Ovary (tissue), 9 donors: ENCODE measurements around the gene ZNF8. TPM values are rescaled to one million over a fixed set of nuclear protein-coding genes. Genes with fewer than 3 reads are reported as not detected.

Experiments
- DNase-seq, 5 donors: peaks; one replicate each; pipeline ENCODE4 v3.0.0-alpha.2; 2019 to 2020
- H3K27ac ChIP-seq, 2 donors: fragments of 200-600 bp; one replicate each; pipeline versions ENCODE4 v1.5.1 to v1.8.0; 2019 to 2022
- H3K27me3 ChIP-seq: fragments of 200-600 bp; one replicate; pipeline ENCODE4 v1.8.0; 2022
- H3K36me3 ChIP-seq: fragments of 200-600 bp; sonication (generic); one replicate; pipeline ENCODE4 v1.5.1; 2019
- H3K4me1 ChIP-seq: one replicate; pipeline ENCODE4 v1.8.1; 2013; ENCODE audit warnings: mild to moderate bottlenecking, moderate library complexity; ENCODE audit not compliant: insufficient read depth
- H3K4me3 ChIP-seq: fragments of 200-600 bp; sonication (generic); one replicate; pipeline ENCODE4 v1.5.1; 2017
- H3K9me3 ChIP-seq, 2 donors: fragments of 200-600 bp in 1 of 2; sonication (generic) in 1 of 2; one replicate each; pipeline versions ENCODE4 v1.5.1 to v1.8.1; 2013 to 2019; ENCODE audit warnings: mild to moderate bottlenecking in 1 of 2, moderate library complexity in 1 of 2
- EP300 ChIP-seq: sonication (generic); formaldehyde crosslinking; IDR thresholded peaks from one replicate; pipeline ENCODE4 v1.6.1; 2017; ENCODE audit warnings: antibody characterized with exemption
- POLR2A ChIP-seq: fragments of 450-650 bp; IDR thresholded peaks from one replicate; pipeline ENCODE4 v1.6.1; 2017; ENCODE audit warnings: antibody characterized with exemption, mild to moderate bottlenecking, moderate library complexity
- WGBS, 3 donors: extraction: QIAGEN DNeasy Blood & Tissue Kit in 1 of 3; methylation state at CpG; one replicate each; pipeline versions ENCODE4 v1.1.5 to v1.1.7; 2013 to 2017; 5-methylcytosine and 5-hydroxymethylcytosine counted together
- intact Hi-C, 4 donors: fragments of 100-400 bp; cut with DNase I; formaldehyde crosslinking; loops; one replicate each; pipeline versions ENCODE4 v1.11.0 to v1.15.1; 2022 to 2023
- polyA plus RNA-seq, 2 donors: library from polyadenylated mRNA; stranded (reverse); fragments of 200-250 nt in 1 of 2; fragments of 350-450 nt in 1 of 2; fragmentation: Illumina TruSeq in 1 of 2; extraction: RNeasy Lipid Tissue Mini Kit (QIAGEN cat#74804) in 1 of 2; gene quantifications; one replicate each; pipeline ENCODE4 v1.2.3, GENCODE V29; 2013 to 2014
- total RNA-seq, 7 donors: library from RNA; depleted of rRNA in 2 of 7; stranded (reverse); fragments of >200 nt in 2 of 7; fragmentation: NEBNext Ultra II Directional in 3 of 7; extraction: Animal tissue kit (Norgen Biotek cat#: 25700) in 3 of 7; gene quantifications; one replicate each; pipeline versions ENCODE4 v1.1.0 to v1.2.4, GENCODE V29; 2016 to 2023
- TF ChIP-seq, protein P1 (sequence below), 3 donors: fragments of 450-650 bp in 2 of 3; fragments of 200-600 bp in 1 of 3; IDR thresholded peaks; one replicate each; pipeline versions ENCODE4 v1.5.1 to v1.8.0; 2016 to 2022; ENCODE audit warnings: antibody characterized with exemption in 3 of 3, mild to moderate bottlenecking in 1 of 3
- donor health status: DM: no; HTN: no; CAD: no; lungs with moderate emphysema.
- donor health status: DM: no; HTN: no; CAD: no.
- donor health status: Bipolar disorder and iron deficiency.
- donor health status: DM: yes; HTN: yes; CAD: no.
- donor health status: DM: no; HTN: no; CAD: no.
- donor health status: DM: yes; HTN: yes; CAD: no.

The ZNF8 gene
- total and polyA plus RNA-seq, 9 donors = 2.7 to 10.6 (median 7.2) TPM

DNA sequence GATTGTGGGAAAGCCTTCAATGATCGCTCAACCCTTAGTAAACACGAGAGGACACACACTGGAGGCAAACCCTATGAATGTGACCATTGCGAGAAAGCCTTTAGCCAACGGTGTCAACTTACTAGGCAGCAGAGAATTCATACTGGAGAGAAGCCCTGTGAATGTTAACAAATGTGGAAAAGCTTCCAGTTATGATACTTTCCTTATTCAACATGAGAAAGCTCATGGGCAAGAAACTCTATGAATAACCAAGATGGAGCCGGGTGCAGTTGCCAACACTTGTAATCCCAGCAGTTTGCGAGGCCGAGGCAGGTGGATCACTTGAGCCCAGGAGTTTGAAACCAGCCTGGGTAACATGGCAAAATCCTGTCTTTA lies 15.8 kb upstream of the ZNF8 start:
- no peak overlapping the region for H3K4me3 ChIP-seq

DNA sequence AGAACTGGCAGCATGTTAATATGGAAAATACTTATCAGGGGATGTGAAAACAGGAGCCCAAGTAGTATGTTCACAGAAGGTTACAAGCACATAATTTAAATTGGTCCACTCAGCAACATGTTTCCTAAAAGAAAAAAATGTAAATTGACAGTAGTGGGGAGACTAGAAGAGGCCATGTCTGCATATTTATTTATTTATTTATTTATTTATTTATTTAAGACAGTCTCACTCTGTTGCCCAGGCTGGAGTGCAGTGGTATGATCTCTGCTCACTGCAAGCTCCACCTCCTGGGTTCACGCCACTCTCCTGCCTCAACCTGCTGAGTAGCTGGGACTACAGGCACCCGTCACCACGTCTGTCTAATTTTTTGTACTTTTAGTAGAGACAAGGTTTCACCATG lies 13.7 kb upstream of the ZNF8 start:
- intact Hi-C loops = no loop called here
- no peaks in the 10 kb centered on the region for H3K27me3 ChIP-seq
- peaks cover 2% of the 10 kb centered on the region for H3K36me3 ChIP-seq
- TF ChIP-seq EP300 (no peak), POLR2A (no peak)
- TF ChIP-seq, protein P1, sequence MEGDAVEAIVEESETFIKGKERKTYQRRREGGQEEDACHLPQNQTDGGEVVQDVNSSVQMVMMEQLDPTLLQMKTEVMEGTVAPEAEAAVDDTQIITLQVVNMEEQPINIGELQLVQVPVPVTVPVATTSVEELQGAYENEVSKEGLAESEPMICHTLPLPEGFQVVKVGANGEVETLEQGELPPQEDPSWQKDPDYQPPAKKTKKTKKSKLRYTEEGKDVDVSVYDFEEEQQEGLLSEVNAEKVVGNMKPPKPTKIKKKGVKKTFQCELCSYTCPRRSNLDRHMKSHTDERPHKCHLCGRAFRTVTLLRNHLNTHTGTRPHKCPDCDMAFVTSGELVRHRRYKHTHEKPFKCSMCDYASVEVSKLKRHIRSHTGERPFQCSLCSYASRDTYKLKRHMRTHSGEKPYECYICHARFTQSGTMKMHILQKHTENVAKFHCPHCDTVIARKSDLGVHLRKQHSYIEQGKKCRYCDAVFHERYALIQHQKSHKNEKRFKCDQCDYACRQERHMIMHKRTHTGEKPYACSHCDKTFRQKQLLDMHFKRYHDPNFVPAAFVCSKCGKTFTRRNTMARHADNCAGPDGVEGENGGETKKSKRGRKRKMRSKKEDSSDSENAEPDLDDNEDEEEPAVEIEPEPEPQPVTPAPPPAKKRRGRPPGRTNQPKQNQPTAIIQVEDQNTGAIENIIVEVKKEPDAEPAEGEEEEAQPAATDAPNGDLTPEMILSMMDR (IDR thresholded peaks at IDR 0.05) = no peak
- no peak overlapping the region for H3K27ac ChIP-seq
- 94 to 100% (median 97%) methylated on average over 3 of the region's 3 CpGs for WGBS, 3 donors
- DNase-seq = no peak
- H3K4me1 ChIP-seq = no peaks in the 10 kb centered on the region
- H3K4me3 ChIP-seq = no peak overlapping the region
- peaks cover 39 to 92% of the 10 kb centered on the region in 2 donors for H3K9me3 ChIP-seq

More for the DNA sequence above, 15.8 kb upstream of the ZNF8 start:
- no peak for DNase-seq
- Histone ChIP-seq H3K27me3 (no peaks in the 10 kb centered on the region), H3K4me1 (no peaks in the 10 kb centered on the region), H3K9me3 (peaks cover 54 to 95% of the 10 kb centered on the region in 2 donors), H3K27ac (no peak overlapping the region), H3K36me3 (peaks cover 2% of the 10 kb centered on the region)
- no peak for TF ChIP-seq POLR2A
- TF ChIP-seq EP300 = no peak
- TF ChIP-seq, protein P1 (IDR thresholded peaks at IDR 0.05) = no peak
- WGBS, 3 donors = 94 to 99% (median 98%) methylated on average over 7 of the region's 7 CpGs
- intact Hi-C loops = no loop called here

DNA sequence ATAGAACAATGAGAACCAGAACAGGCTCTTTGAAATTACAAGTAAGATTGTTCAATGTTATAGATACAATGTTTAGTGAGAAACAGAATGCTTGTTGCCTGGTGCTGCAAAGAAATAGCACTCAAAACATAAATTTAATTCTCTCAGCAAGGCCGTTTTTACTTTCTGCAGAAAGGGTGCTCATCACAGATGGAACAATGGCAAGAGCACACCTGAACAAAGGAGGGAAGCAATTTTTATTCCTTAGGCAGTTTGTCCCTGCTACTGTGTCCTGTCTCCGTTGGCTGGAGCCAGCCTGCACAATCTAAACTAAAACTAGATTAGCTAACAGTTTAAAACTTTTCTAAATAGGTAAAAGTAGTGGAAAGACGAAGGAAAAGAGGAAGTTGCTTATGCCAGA lies 10.4 kb upstream of the ZNF8 start:
- Histone ChIP-seq H3K27me3 (no peaks in the 10 kb centered on the region), H3K4me1 (no peaks in the 10 kb centered on the region), H3K27ac (no peak overlapping the region), H3K36me3 (peaks cover 1% of the 10 kb centered on the region), H3K4me3 (no peak overlapping the region), H3K9me3 (peaks cover 15 to 86% of the 10 kb centered on the region in 2 donors)
- intact Hi-C loops = no loop called here
- TF ChIP-seq POLR2A (no peak), EP300 (no peak)
- TF ChIP-seq, protein P1 (IDR thresholded peaks at IDR 0.05) = no peak
- no peak for DNase-seq
- 94 to 97% (median 97%) methylated on average over 3 of the region's 3 CpGs for WGBS, 3 donors

DNA sequence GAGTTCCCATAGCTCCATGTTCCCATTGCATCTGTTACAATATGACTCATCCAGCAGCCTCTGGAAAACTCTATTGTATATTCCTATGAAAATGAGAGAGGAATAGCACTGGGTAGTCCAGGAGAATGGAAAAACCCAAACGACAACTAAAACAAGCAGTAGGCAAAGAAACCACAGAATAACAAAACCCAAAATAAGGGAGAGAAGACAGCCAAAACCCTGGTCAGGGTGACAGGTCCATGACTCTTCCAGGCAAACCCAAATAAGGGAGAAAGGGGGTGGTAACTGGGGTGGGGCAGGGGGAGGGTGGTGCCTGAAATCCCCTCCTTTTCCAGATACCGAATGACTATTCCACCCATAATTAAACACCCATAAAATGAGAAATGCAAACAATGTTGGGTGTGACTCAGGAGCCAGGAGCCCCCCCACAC lies 4.0 kb upstream of the ZNF8 start:
- 90 to 98% (median 94%) methylated on average over 2 of the region's 2 CpGs for WGBS, 3 donors
- H3K4me3 ChIP-seq = no peak overlapping the region
- TF ChIP-seq, protein P1 (IDR thresholded peaks at IDR 0.05) = no peak
- TF ChIP-seq EP300 (no peak), POLR2A (no peak)
- H3K9me3 ChIP-seq = peaks cover 7 to 37% of the 10 kb centered on the region in 2 donors
- no peak for DNase-seq
- no peaks in the 10 kb centered on the region for H3K4me1 ChIP-seq
- no peaks in the 10 kb centered on the region for H3K36me3 ChIP-seq
- H3K27ac ChIP-seq = no peak overlapping the region
- H3K27me3 ChIP-seq = no peaks in the 10 kb centered on the region
- intact Hi-C loops = loop anchor here in 1 of 4 donors (10.0 kb wide), 1 partner anchor 90 kb away; the partner anchor contains the start of gene ZNF274
